ENCODE measurements around the gene RFX6. TPM values are rescaled to one million over a fixed set of nuclear protein-coding genes. Genes with fewer than 3 reads are reported as not detected.

Gene RFX6, protein sequence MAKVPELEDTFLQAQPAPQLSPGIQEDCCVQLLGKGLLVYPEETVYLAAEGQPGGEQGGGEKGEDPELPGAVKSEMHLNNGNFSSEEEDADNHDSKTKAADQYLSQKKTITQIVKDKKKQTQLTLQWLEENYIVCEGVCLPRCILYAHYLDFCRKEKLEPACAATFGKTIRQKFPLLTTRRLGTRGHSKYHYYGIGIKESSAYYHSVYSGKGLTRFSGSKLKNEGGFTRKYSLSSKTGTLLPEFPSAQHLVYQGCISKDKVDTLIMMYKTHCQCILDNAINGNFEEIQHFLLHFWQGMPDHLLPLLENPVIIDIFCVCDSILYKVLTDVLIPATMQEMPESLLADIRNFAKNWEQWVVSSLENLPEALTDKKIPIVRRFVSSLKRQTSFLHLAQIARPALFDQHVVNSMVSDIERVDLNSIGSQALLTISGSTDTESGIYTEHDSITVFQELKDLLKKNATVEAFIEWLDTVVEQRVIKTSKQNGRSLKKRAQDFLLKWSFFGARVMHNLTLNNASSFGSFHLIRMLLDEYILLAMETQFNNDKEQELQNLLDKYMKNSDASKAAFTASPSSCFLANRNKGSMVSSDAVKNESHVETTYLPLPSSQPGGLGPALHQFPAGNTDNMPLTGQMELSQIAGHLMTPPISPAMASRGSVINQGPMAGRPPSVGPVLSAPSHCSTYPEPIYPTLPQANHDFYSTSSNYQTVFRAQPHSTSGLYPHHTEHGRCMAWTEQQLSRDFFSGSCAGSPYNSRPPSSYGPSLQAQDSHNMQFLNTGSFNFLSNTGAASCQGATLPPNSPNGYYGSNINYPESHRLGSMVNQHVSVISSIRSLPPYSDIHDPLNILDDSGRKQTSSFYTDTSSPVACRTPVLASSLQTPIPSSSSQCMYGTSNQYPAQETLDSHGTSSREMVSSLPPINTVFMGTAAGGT
- total RNA-seq, result not detected in 2 replicates
- not detected for total RNA-seq (2013)
- not detected in 2 replicates for polyA plus RNA-seq
- polyA minus RNA-seq, result not detected in 2 replicates

DNA sequence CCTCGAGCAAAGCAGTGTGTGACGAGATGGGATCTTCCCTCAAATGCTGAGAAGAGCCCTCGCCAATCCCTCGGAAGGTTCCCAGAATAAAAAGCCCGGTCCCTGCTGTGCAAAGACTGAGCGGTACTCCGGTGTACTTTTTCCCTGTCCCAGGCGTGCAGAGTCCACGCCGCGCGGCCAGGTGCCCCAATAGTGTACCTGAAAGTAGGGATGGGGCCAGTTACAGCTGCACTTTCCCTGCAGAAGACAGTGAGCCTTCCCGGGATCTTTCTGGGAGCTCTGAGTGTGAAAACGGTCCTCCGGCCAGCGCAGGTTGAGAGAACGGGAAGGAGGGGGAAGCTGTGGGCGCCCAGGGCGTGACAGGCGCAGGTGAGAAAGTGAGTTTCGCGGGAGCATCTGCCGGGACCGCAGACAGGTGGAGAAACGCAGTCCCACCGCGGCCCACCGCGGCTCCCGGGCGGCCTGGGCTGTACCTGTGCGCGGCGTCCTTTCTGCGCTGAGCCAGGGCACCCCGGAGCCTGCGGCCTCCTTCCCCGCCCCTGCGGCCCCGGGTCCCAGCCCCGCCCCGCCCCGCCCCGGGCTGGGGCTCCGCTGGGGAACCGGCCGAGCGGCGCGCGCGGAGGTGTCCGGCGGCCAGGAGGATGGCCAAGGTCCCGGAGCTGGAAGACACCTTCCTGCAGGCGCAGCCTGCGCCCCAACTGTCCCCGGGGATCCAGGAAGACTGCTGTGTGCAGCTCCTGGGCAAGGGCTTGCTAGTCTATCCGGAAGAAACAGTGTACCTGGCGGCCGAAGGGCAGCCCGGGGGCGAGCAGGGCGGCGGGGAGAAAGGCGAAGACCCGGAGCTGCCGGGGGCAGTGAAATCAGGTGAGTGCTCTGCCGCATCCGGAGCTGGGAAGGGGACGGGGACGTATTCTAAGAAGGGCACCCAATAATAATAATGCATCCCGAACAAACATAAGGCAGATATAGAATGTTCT lies at the start of gene RFX6:
TSS of gene RFX6 (plus strand) at position 608 of the 977 bp plus-strand sequence. CDS start at position 642, 34 bp downstream.
- DNase-seq (peak; percentile 4), ATAC-seq (ENCODE audit: low read depth) (no peak)
- H3K4me1 Mint-ChIP-seq, result peaks cover 14% of the 10 kb centered on the region
- no peak within 1 kb of the TSS for H3K27ac ChIP-seq (ENCODE audit: low read length in 2 of 2)
- H3K27ac Mint-ChIP-seq, result no peak within 1 kb of the TSS
- no peak within 1 kb of the TSS for H3K9ac ChIP-seq (ENCODE audit: low read length)
- peaks cover 3% of the 10 kb centered on the region for H3K9me3 Mint-ChIP-seq (ENCODE audit: insufficient read depth)
- TF ChIP-seq, protein P1, sequence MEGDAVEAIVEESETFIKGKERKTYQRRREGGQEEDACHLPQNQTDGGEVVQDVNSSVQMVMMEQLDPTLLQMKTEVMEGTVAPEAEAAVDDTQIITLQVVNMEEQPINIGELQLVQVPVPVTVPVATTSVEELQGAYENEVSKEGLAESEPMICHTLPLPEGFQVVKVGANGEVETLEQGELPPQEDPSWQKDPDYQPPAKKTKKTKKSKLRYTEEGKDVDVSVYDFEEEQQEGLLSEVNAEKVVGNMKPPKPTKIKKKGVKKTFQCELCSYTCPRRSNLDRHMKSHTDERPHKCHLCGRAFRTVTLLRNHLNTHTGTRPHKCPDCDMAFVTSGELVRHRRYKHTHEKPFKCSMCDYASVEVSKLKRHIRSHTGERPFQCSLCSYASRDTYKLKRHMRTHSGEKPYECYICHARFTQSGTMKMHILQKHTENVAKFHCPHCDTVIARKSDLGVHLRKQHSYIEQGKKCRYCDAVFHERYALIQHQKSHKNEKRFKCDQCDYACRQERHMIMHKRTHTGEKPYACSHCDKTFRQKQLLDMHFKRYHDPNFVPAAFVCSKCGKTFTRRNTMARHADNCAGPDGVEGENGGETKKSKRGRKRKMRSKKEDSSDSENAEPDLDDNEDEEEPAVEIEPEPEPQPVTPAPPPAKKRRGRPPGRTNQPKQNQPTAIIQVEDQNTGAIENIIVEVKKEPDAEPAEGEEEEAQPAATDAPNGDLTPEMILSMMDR (IDR thresholded peaks at IDR 0.05), result no peak
- TF ChIP-seq EZH2 (IDR thresholded peaks at IDR 0.05; ENCODE audit: borderline replicate concordance, insufficient read depth, low read depth, low read length, poor library complexity, severe bottlenecking), result no peak
- H3K4me2 ChIP-seq (replicated peaks; ENCODE audit: low read depth, low read length, poor library complexity, severe bottlenecking), result peak within 1 kb of the TSS; percentile 33
- POLR2A ChIA-PET, result no interaction called here
- no peaks in the 10 kb centered on the region for H4K20me1 ChIP-seq (ENCODE audit: control insufficient read depth, insufficient read depth, low read length, poor library complexity, severe bottlenecking)
- H3K36me3 ChIP-seq (replicated peaks in 1 of 2; ENCODE audit: control extremely low read depth in 1 of 2, control insufficient read depth in 1 of 2, extremely low read depth in 1 of 2, insufficient read depth in 2 of 2, low read length in 1 of 2), result no peaks in the 10 kb centered on the region
- peaks cover 0 to 3% (median 0%) of the 10 kb centered on the region in 3 donors for H3K9me3 ChIP-seq (ENCODE audit: control extremely low read depth in 1 of 3, control insufficient read depth in 2 of 3, insufficient read depth in 1 of 3, low read length in 2 of 3)
- WGBS (ENCODE audit: insufficient coverage), result 7% methylated on average over 67 of the region's 73 CpGs
- H3K4me1 ChIP-seq (ENCODE audit: control insufficient read depth in 2 of 2, insufficient read depth in 2 of 2, low read length in 2 of 2), result peaks cover 5 to 16% of the 10 kb centered on the region in 2 donors
- peaks cover 38% of the 10 kb centered on the region for H3K27me3 Mint-ChIP-seq
- intact Hi-C loops (cut with micrococcal nuclease), result no loop called here
- H3K79me2 ChIP-seq (ENCODE audit: control insufficient read depth, insufficient read depth, low read length), result no peaks in the 10 kb centered on the region
- H3K4me3 ChIP-seq (ENCODE audit: control extremely low read depth in 1 of 5, extremely low read depth in 1 of 5, insufficient read depth in 1 of 5, low read depth in 2 of 5, low read length in 4 of 5), result no peak within 1 kb of the TSS
- peak within 1 kb of the TSS; percentile 66 for H3K4me3 Mint-ChIP-seq
- H2AFZ ChIP-seq (ENCODE audit: insufficient read depth, low read depth, low read length, poor library complexity, severe bottlenecking), result peak within 1 kb of the TSS; percentile 42
- CTCF ChIA-PET, result no interaction called here
- peaks cover 0 to 18% (median 7%) of the 10 kb centered on the region in 4 experiments for H3K27me3 ChIP-seq (replicated peaks in 1 of 4; ENCODE audit: control extremely low read depth in 1 of 4, control insufficient read depth in 3 of 4, insufficient read depth in 4 of 4, low read length in 3 of 4)

All from B cell (primary cell).